Uterus (tissue), 4 donors: ENCODE measurements around the gene FMN1. TPM values are rescaled to one million over a fixed set of nuclear protein-coding genes. Genes with fewer than 3 reads are reported as not detected.

ENCODE experiments used
- DNase-seq, 2 donors: peaks; one replicate each; pipeline ENCODE4 v3.0.0-alpha.2; 2019 to 2020
- H3K27ac ChIP-seq, 2 donors: fragments of 200-600 bp; sonication (generic); 1 replicate in 1 of 2; 2 replicates in 1 of 2; pipeline ENCODE4 v1.5.1; 2016 to 2018
- H3K27me3 ChIP-seq, 2 donors: fragments of 200-600 bp; sonication (generic); one replicate each; pipeline ENCODE4 v1.5.1; 2018 to 2019; ENCODE audit warnings: control low read depth in 1 of 2
- H3K36me3 ChIP-seq, 2 donors: fragments of 200-600 bp; sonication (generic); one replicate each; pipeline ENCODE4 v1.5.1; 2019; ENCODE audit warnings: control low read depth in 1 of 2
- H3K4me1 ChIP-seq, 2 donors: fragments of 200-600 bp; sonication (generic); one replicate each; pipeline ENCODE4 v1.5.1; 2018 to 2019; ENCODE audit warnings: control low read depth in 1 of 2
- H3K4me3 ChIP-seq, 2 donors: fragments of 200-600 bp; sonication (generic); 1 replicate in 1 of 2; 2 replicates in 1 of 2; pipeline ENCODE4 v1.5.1; 2018 to 2019; ENCODE audit warnings: mild to moderate bottlenecking in 1 of 2
- H3K9me3 ChIP-seq, 2 donors: fragments of 200-600 bp; sonication (generic); one replicate each; pipeline ENCODE4 v1.5.1; 2019; ENCODE audit warnings: control low read depth in 1 of 2
- POLR2A ChIP-seq, 2 donors: fragments of 450-650 bp; IDR thresholded peaks; one replicate each; pipeline ENCODE4 v1.6.1; 2016; ENCODE audit warnings: antibody characterized with exemption in 2 of 2, mild to moderate bottlenecking in 1 of 2, moderate library complexity in 1 of 2
- intact Hi-C: fragments of 100-400 bp; cut with DNase I; formaldehyde crosslinking; loops from one replicate; pipeline ENCODE4 v1.15.1; 2023; ENCODE audit warnings: low total_unique reads
- total RNA-seq, 4 donors: library from RNA; depleted of rRNA in 3 of 4; stranded (reverse); fragments of >200 nt in 3 of 4; gene quantifications; one replicate each; pipeline versions ENCODE4 v1.1.0 to v1.2.4, GENCODE V29; 2014 to 2023
- TF ChIP-seq, protein P1 (sequence below), 4 experiments: fragments of 200-600 bp in 2 of 4; fragments of 450-650 bp in 2 of 4; sonication (generic) in 2 of 4; IDR thresholded peaks; one replicate each; pipeline ENCODE4 v1.5.1; 2016 to 2019; ENCODE audit warnings: antibody characterized with exemption in 4 of 4, mild to moderate bottlenecking in 2 of 4, moderate library complexity in 1 of 4
- donor health status: DM: yes; HTN: yes; CAD: no.

The FMN1 gene
- total RNA-seq, 4 donors from 2014 or later: 1.3 to 9.3 (median 5.0) TPM

DNA sequence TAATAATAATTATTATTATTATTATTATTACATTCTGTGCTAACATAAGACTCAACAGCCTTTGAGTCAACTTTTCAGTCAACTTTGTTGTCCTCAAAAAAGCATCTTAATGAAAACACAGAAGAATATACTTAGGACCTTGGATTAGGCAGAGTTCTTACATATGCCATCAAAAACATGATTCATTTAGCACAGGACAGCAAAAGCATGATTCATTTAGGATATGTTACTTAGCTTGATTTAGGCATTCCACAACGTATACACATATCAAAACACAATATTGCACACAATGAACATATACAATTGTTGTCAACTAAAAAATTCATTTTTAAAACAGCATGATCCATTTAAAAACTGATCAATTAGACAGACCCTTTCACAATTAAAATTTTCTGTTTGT lies 213.0 kb downstream of the FMN1 start:
- H3K9me3 ChIP-seq: no peaks in the 10 kb centered on the region
- H3K27me3 ChIP-seq: no peaks in the 10 kb centered on the region
- H3K4me1 ChIP-seq: no peaks in the 10 kb centered on the region
- TF ChIP-seq POLR2A (IDR thresholded peaks at IDR 0.05): no peak
- TF ChIP-seq, protein P1, sequence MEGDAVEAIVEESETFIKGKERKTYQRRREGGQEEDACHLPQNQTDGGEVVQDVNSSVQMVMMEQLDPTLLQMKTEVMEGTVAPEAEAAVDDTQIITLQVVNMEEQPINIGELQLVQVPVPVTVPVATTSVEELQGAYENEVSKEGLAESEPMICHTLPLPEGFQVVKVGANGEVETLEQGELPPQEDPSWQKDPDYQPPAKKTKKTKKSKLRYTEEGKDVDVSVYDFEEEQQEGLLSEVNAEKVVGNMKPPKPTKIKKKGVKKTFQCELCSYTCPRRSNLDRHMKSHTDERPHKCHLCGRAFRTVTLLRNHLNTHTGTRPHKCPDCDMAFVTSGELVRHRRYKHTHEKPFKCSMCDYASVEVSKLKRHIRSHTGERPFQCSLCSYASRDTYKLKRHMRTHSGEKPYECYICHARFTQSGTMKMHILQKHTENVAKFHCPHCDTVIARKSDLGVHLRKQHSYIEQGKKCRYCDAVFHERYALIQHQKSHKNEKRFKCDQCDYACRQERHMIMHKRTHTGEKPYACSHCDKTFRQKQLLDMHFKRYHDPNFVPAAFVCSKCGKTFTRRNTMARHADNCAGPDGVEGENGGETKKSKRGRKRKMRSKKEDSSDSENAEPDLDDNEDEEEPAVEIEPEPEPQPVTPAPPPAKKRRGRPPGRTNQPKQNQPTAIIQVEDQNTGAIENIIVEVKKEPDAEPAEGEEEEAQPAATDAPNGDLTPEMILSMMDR (IDR thresholded peaks at IDR 0.05): no peak
- H3K27ac ChIP-seq: no peak overlapping the region
- no peak for DNase-seq
- no peak overlapping the region for H3K4me3 ChIP-seq
- intact Hi-C loops: no loop called here
- no peaks in the 10 kb centered on the region for H3K36me3 ChIP-seq

DNA sequence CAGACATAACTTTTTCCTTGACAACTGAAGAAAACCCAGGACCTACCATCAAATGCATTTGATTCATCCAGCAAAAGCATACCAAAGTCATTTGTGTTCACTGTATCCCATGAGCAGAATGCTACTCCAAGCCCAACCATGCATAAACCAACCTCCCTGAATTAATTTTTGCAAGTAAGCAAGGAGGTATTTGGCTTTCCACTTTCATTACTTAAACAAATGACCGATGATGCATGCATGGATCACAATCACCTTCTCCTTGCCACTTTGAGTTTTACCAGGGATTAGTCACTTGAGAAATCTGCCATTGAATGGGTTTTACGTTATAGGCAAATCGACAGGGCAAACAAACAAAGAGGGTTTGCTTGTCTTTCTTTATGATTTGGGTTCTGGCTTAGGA lies 214.8 kb downstream of the FMN1 start:
- no peaks in the 10 kb centered on the region for H3K9me3 ChIP-seq
- no peak for DNase-seq
- H3K36me3 ChIP-seq: no peaks in the 10 kb centered on the region
- intact Hi-C loops: no loop called here
- H3K4me3 ChIP-seq: no peak overlapping the region
- H3K27me3 ChIP-seq: no peaks in the 10 kb centered on the region
- TF ChIP-seq POLR2A (IDR thresholded peaks at IDR 0.05): no peak
- TF ChIP-seq, protein P1 (IDR thresholded peaks at IDR 0.05): no peak
- H3K27ac ChIP-seq: no peak overlapping the region
- H3K4me1 ChIP-seq: no peaks in the 10 kb centered on the region

DNA sequence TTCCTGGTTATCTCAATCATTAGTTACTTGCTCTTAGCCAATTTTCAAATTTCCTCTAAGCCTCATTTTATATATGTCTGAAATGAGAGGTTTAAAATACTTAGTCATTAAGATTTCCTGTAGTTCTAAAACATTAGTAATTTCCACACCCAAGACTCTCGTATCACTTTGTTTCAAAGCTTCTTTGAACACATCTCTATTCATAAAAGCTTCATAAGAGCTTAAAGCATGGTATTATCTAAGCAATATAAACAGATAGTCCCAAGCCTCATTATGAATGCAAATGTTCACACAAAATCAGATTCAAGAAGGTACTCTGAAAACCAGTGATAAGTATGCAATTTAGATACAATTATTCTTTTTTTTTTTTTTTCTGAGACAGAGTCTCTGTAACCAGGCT lies 217.0 kb downstream of the FMN1 start:
- Histone ChIP-seq H3K36me3 (no peaks in the 10 kb centered on the region), H3K4me3 (no peak overlapping the region), H3K4me1 (no peaks in the 10 kb centered on the region), H3K27ac (no peak overlapping the region), H3K27me3 (no peaks in the 10 kb centered on the region), H3K9me3 (no peaks in the 10 kb centered on the region)
- no peak for DNase-seq
- TF ChIP-seq POLR2A (IDR thresholded peaks at IDR 0.05): no peak
- intact Hi-C loops: no loop called here

DNA sequence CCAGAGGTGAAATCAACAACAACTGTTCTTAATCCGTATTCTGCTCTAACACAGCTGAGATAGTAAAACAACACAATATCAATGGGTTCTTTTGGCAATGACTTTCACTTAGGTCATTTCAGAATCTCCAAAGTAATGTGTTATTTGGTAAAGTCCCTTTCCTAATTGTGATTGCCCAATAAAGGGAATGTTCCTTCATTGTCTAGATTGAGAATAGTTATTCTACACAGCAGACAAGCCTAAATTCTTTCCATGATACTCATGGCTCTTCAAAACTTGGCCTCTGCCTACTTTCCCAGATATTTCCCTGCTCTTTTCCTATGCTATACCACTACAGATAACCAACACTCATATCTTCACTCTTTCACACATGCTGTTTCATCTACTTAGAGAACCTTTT lies 219.8 kb downstream of the FMN1 start:
- intact Hi-C loops: no loop called here
- DNase-seq: no peak
- no peaks in the 10 kb centered on the region for H3K9me3 ChIP-seq
- H3K36me3 ChIP-seq: no peaks in the 10 kb centered on the region
- no peaks in the 10 kb centered on the region for H3K4me1 ChIP-seq
- no peaks in the 10 kb centered on the region for H3K27me3 ChIP-seq
- H3K27ac ChIP-seq: no peak overlapping the region
- TF ChIP-seq, protein P1 (IDR thresholded peaks at IDR 0.05): no peak
- no peak for TF ChIP-seq POLR2A (IDR thresholded peaks at IDR 0.05)
- no peak overlapping the region for H3K4me3 ChIP-seq

DNA sequence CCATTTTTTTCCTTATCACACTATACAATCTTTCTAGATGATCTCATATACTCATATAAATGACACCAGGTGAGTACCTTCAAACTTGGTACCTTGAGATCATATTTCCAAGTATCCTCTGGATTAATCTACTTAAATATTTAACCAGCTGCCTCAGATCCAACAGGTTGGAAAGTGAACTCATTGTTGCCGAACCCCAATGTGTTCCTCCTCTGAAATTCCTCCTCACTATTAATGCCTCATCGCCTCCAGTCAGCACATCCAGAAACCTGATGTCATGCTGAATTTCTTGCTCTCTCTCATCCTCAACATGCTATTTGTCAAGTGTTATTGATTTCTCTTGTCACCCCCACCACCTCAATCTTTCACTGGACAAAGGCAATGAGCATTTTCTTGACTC lies 221.8 kb downstream of the FMN1 start:
- H3K4me3 ChIP-seq: no peak overlapping the region
- intact Hi-C loops: no loop called here
- no peaks in the 10 kb centered on the region for H3K36me3 ChIP-seq
- no peak overlapping the region for H3K27ac ChIP-seq
- H3K27me3 ChIP-seq: no peaks in the 10 kb centered on the region
- TF ChIP-seq POLR2A (IDR thresholded peaks at IDR 0.05): no peak
- TF ChIP-seq, protein P1 (IDR thresholded peaks at IDR 0.05): no peak
- DNase-seq: no peak
- H3K9me3 ChIP-seq: no peaks in the 10 kb centered on the region
- no peaks in the 10 kb centered on the region for H3K4me1 ChIP-seq

DNA sequence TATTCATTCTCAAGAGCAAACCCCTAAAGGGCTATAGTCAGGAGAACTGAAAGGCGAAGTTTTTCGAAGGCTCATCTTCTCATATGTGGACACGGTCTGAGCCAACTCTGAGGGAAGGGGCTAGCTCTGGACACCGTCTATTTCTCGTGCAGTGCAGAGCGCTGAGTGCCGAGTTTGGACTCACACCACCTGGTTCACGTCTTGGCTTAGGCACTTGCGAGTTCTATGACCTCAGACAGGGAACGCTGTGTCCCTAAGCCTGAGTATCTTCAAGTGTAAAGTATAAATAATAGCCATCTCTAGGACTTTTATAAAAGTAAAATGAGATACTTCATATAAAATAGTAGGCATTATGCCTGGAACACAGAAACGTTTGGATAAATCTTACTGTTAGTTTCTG lies 223.7 kb downstream of the FMN1 start:
- intact Hi-C loops: no loop called here
- H3K36me3 ChIP-seq: no peaks in the 10 kb centered on the region
- H3K27me3 ChIP-seq: no peaks in the 10 kb centered on the region
- no peak overlapping the region for H3K4me3 ChIP-seq
- H3K9me3 ChIP-seq: no peaks in the 10 kb centered on the region
- no peaks in the 10 kb centered on the region for H3K4me1 ChIP-seq
- peak in 1 of 2 donors; percentile 30 for DNase-seq
- no peak overlapping the region for H3K27ac ChIP-seq
- TF ChIP-seq, protein P1 (IDR thresholded peaks at IDR 0.05): no peak
- TF ChIP-seq POLR2A (IDR thresholded peaks at IDR 0.05): no peak
